ENCODE results near the gene KRTAP20-2. TPM values are rescaled to one million over a fixed set of nuclear protein-coding genes. Genes with fewer than 3 reads are reported as not detected.

KRTAP20-2 gene
- total and polyA plus RNA-seq, 2 donors (not counting 1 experiment from before 2014, with no cell fraction given) = not detected

DNA sequence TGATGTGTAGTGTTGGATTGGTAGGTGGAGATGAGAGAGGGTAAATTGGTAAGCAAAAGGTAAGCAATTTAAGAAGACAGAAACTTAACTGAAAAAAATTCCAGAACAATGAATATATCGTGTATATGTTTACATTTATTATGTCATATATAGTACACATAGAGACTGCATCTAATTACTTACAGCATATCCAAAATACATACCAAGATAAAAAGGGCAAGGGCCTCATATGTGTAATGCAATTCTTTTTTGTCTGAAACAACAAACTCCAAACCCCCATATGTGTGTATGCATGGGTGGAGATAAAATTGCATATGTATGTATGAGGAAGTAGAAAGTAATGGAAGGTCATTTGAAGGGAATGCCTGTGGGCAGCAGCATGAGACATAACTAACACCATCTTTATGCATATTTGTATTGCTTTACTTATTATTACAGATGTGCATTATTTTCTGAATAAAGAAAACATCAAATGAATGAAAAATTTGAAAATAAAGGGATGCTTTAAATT, 12.0 kb downstream of the KRTAP20-2 start:
- TF ChIP-seq, protein P1, sequence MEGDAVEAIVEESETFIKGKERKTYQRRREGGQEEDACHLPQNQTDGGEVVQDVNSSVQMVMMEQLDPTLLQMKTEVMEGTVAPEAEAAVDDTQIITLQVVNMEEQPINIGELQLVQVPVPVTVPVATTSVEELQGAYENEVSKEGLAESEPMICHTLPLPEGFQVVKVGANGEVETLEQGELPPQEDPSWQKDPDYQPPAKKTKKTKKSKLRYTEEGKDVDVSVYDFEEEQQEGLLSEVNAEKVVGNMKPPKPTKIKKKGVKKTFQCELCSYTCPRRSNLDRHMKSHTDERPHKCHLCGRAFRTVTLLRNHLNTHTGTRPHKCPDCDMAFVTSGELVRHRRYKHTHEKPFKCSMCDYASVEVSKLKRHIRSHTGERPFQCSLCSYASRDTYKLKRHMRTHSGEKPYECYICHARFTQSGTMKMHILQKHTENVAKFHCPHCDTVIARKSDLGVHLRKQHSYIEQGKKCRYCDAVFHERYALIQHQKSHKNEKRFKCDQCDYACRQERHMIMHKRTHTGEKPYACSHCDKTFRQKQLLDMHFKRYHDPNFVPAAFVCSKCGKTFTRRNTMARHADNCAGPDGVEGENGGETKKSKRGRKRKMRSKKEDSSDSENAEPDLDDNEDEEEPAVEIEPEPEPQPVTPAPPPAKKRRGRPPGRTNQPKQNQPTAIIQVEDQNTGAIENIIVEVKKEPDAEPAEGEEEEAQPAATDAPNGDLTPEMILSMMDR (conservative IDR thresholded peaks at IDR 0.05 in 1 of 2, IDR thresholded peaks at IDR 0.05 in 1 of 2; ENCODE audit: low read depth in 1 of 2, low read length in 2 of 2) = no peak
- no peak for TF ChIP-seq EZH2 (IDR thresholded peaks at IDR 0.05; ENCODE audit: low read length, missing control alignments)
- no peak overlapping the region for H3K9ac ChIP-seq (ENCODE audit: insufficient read depth, low read length)
- H3K4me2 ChIP-seq (ENCODE audit: extremely low read depth, insufficient read depth, low read length) = no peak overlapping the region
- no peak overlapping the region for H2AFZ ChIP-seq (ENCODE audit: low read length)
- no peaks in the 10 kb centered on the region for H3K9me3 ChIP-seq (ENCODE audit: control insufficient read depth, insufficient read depth, low read depth, low read length)
- no peaks in the 10 kb centered on the region for H3K79me2 ChIP-seq (ENCODE audit: control insufficient read depth, insufficient read depth, low read length)
- no peak overlapping the region for H3K27ac ChIP-seq (ENCODE audit: insufficient read depth, low read length)
- no peaks in the 10 kb centered on the region for H3K36me3 ChIP-seq (ENCODE audit: control insufficient read depth, insufficient read depth, low read length)
- no peaks in the 10 kb centered on the region for H3K27me3 ChIP-seq (ENCODE audit: control insufficient read depth, insufficient read depth, low read length)
- no peak for DNase-seq (ENCODE audit: low read depth in 2 of 2)
- H3K4me3 ChIP-seq (replicated peaks in 1 of 4; ENCODE audit: control extremely low read depth in 1 of 4, insufficient read depth in 1 of 4, low read depth in 3 of 4, low read length in 4 of 4) = no peak overlapping the region
- H3K4me1 ChIP-seq (ENCODE audit: control insufficient read depth, extremely low read depth, insufficient read depth, low read length) = no peaks in the 10 kb centered on the region
- no peaks in the 10 kb centered on the region for H4K20me1 ChIP-seq (ENCODE audit: control insufficient read depth, extremely low read depth, insufficient read depth, low read length)

DNA sequence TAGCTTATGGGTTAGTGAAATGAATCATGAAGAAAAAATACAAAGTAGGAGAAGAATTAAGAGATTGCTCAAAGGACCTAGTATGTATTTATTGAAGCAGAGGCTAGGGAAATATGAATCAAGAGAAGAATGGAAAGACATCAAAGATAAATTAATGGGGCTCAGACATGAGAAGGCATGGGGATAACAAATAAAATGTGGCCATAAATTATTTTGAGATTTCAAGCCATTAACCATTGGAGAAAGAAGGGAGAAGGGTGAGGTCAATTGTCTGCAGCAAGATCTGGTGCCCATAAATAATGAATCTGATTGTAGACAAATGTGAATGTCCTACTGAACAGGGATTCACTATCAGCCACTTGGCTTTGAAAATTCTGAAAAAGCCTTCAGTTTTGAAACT, 17.9 kb downstream of the KRTAP20-2 start:
- no peak for DNase-seq (ENCODE audit: low read depth in 2 of 2)
- TF ChIP-seq, protein P1 (conservative IDR thresholded peaks at IDR 0.05 in 1 of 2, IDR thresholded peaks at IDR 0.05 in 1 of 2; ENCODE audit: low read depth in 1 of 2, low read length in 2 of 2) = no peak
- no peak for TF ChIP-seq EZH2 (IDR thresholded peaks at IDR 0.05; ENCODE audit: low read length, missing control alignments)
- H3K4me2 ChIP-seq (ENCODE audit: extremely low read depth, insufficient read depth, low read length) = no peak overlapping the region

DNA sequence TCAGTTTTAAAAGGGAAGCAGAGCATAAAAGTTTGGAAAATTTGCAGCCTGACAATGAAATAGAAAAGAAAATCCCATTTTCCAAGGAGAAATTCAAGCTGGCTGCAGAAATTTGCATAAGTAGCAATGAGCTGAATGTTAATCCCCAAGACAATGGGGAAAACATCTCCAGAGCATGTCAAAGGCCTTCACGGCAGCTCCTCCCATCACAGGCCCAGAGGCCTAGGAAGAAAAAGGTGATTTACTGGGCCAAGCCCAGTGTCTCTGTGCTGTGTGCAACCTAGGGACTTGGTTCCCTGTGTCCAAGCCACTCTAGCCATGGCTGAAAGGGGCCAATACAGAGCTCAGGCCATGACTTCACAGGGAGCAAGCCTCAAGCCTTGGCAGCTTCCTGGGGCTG, 33.8 kb downstream of the KRTAP20-2 start:
- Histone ChIP-seq H3K9me3 (ENCODE audit: control insufficient read depth, insufficient read depth, low read depth, low read length) (no peaks in the 10 kb centered on the region), H4K20me1 (ENCODE audit: control insufficient read depth, extremely low read depth, insufficient read depth, low read length) (no peaks in the 10 kb centered on the region), H3K27me3 (ENCODE audit: control insufficient read depth, insufficient read depth, low read length) (no peaks in the 10 kb centered on the region), H3K4me3 (replicated peaks in 1 of 4; ENCODE audit: control extremely low read depth in 1 of 4, insufficient read depth in 1 of 4, low read depth in 3 of 4, low read length in 4 of 4) (no peak overlapping the region), H3K9ac (ENCODE audit: insufficient read depth, low read length) (no peak overlapping the region), H3K27ac (ENCODE audit: insufficient read depth, low read length) (no peak overlapping the region), H3K4me2 (ENCODE audit: extremely low read depth, insufficient read depth, low read length) (no peak overlapping the region), H3K36me3 (ENCODE audit: control insufficient read depth, insufficient read depth, low read length) (no peaks in the 10 kb centered on the region), H3K79me2 (ENCODE audit: control insufficient read depth, insufficient read depth, low read length) (no peaks in the 10 kb centered on the region), H3K4me1 (ENCODE audit: control insufficient read depth, extremely low read depth, insufficient read depth, low read length) (no peaks in the 10 kb centered on the region), H2AFZ (ENCODE audit: low read length) (no peak overlapping the region)
- DNase-seq (ENCODE audit: low read depth in 2 of 2) = no peak
- TF ChIP-seq, protein P1 (conservative IDR thresholded peaks at IDR 0.05 in 1 of 2, IDR thresholded peaks at IDR 0.05 in 1 of 2; ENCODE audit: low read depth in 1 of 2, low read length in 2 of 2) = no peak
- no peak for TF ChIP-seq EZH2 (IDR thresholded peaks at IDR 0.05; ENCODE audit: low read length, missing control alignments)

More for the DNA sequence above, 17.9 kb downstream of the KRTAP20-2 start:
- Histone ChIP-seq H4K20me1 (ENCODE audit: control insufficient read depth, extremely low read depth, insufficient read depth, low read length) (no peaks in the 10 kb centered on the region), H3K9me3 (ENCODE audit: control insufficient read depth, insufficient read depth, low read depth, low read length) (no peaks in the 10 kb centered on the region), H2AFZ (ENCODE audit: low read length) (no peak overlapping the region), H3K36me3 (ENCODE audit: control insufficient read depth, insufficient read depth, low read length) (no peaks in the 10 kb centered on the region), H3K27ac (ENCODE audit: insufficient read depth, low read length) (no peak overlapping the region), H3K4me3 (replicated peaks in 1 of 4; ENCODE audit: control extremely low read depth in 1 of 4, insufficient read depth in 1 of 4, low read depth in 3 of 4, low read length in 4 of 4) (no peak overlapping the region), H3K27me3 (ENCODE audit: control insufficient read depth, insufficient read depth, low read length) (no peaks in the 10 kb centered on the region), H3K9ac (ENCODE audit: insufficient read depth, low read length) (no peak overlapping the region), H3K4me1 (ENCODE audit: control insufficient read depth, extremely low read depth, insufficient read depth, low read length) (no peaks in the 10 kb centered on the region), H3K79me2 (ENCODE audit: control insufficient read depth, insufficient read depth, low read length) (no peaks in the 10 kb centered on the region)

Measured in fibroblast of lung (primary cell).